ENCODE measurements around the gene IMMP2L. TPM values are rescaled to one million over a fixed set of nuclear protein-coding genes. Genes with fewer than 3 reads are reported as not detected.

IMMP2L gene
- total RNA-seq, 1 donor, result 19.9 TPM

GRCh38 chr7:110854166-110854565 is 708.1 kb downstream of the IMMP2L start:
- H4K20me1 ChIP-seq (ENCODE audit: insufficient read depth, low read length), result no peaks in the 10 kb centered on the region
- no peak overlapping the region for H3K27ac ChIP-seq (ENCODE audit: low read depth, low read length)
- no peaks in the 10 kb centered on the region for H3K27me3 ChIP-seq (ENCODE audit: insufficient read depth, low read length)
- TF ChIP-seq CTCF (IDR thresholded peaks at IDR 0.05; ENCODE audit: extremely low read depth, low read depth, low read length), result no peak
- no peak for DNase-seq (ENCODE audit: insufficient read length, low spot score, missing footprints)
- no peaks in the 10 kb centered on the region for H3K4me1 ChIP-seq (ENCODE audit: insufficient read depth, low read length)
- H3K9me3 ChIP-seq (ENCODE audit: low read depth, low read length), result no peaks in the 10 kb centered on the region
- H3K4me3 ChIP-seq (ENCODE audit: insufficient read depth, low read length), result no peak overlapping the region
- no peaks in the 10 kb centered on the region for H3K79me2 ChIP-seq (ENCODE audit: insufficient read depth, low read length)
- H2AFZ ChIP-seq (ENCODE audit: low read length), result no peak overlapping the region
- H3K4me2 ChIP-seq (ENCODE audit: insufficient read depth, low read length), result no peak overlapping the region
- H3K36me3 ChIP-seq (ENCODE audit: insufficient read depth, low read length), result no peaks in the 10 kb centered on the region

GRCh38 chr7:110853263-110853662 is 709.0 kb downstream of the IMMP2L start:
- H3K79me2 ChIP-seq (ENCODE audit: insufficient read depth, low read length), result no peaks in the 10 kb centered on the region
- H3K36me3 ChIP-seq (ENCODE audit: insufficient read depth, low read length), result no peaks in the 10 kb centered on the region
- H3K27ac ChIP-seq (ENCODE audit: low read depth, low read length), result no peak overlapping the region
- TF ChIP-seq CTCF (IDR thresholded peaks at IDR 0.05; ENCODE audit: extremely low read depth, low read depth, low read length), result no peak
- no peak overlapping the region for H2AFZ ChIP-seq (ENCODE audit: low read length)
- H3K4me1 ChIP-seq (ENCODE audit: insufficient read depth, low read length), result no peaks in the 10 kb centered on the region
- no peaks in the 10 kb centered on the region for H4K20me1 ChIP-seq (ENCODE audit: insufficient read depth, low read length)
- no peak overlapping the region for H3K4me2 ChIP-seq (ENCODE audit: insufficient read depth, low read length)
- H3K27me3 ChIP-seq (ENCODE audit: insufficient read depth, low read length), result no peaks in the 10 kb centered on the region
- no peaks in the 10 kb centered on the region for H3K9me3 ChIP-seq (ENCODE audit: low read depth, low read length)
- no peak for DNase-seq (ENCODE audit: insufficient read length, low spot score, missing footprints)
- no peak overlapping the region for H3K4me3 ChIP-seq (ENCODE audit: insufficient read depth, low read length)

GRCh38 chr7:110852156-110852940 is 709.9 kb downstream of the IMMP2L start:
- Histone ChIP-seq H3K9me3 (ENCODE audit: low read depth, low read length) (no peaks in the 10 kb centered on the region), H3K27ac (ENCODE audit: low read depth, low read length) (no peak overlapping the region), H3K4me2 (ENCODE audit: insufficient read depth, low read length) (no peak overlapping the region), H3K4me1 (ENCODE audit: insufficient read depth, low read length) (no peaks in the 10 kb centered on the region), H3K79me2 (ENCODE audit: insufficient read depth, low read length) (no peaks in the 10 kb centered on the region), H3K36me3 (ENCODE audit: insufficient read depth, low read length) (no peaks in the 10 kb centered on the region), H2AFZ (ENCODE audit: low read length) (no peak overlapping the region), H3K4me3 (ENCODE audit: insufficient read depth, low read length) (no peak overlapping the region), H4K20me1 (ENCODE audit: insufficient read depth, low read length) (no peaks in the 10 kb centered on the region), H3K27me3 (ENCODE audit: insufficient read depth, low read length) (no peaks in the 10 kb centered on the region)
- no peak for TF ChIP-seq CTCF (IDR thresholded peaks at IDR 0.05; ENCODE audit: extremely low read depth, low read depth, low read length)
- DNase-seq (ENCODE audit: insufficient read length, low spot score, missing footprints), result peak; percentile 3

- no peak for DNase-seq (ENCODE audit: insufficient read length, low spot score, missing footprints)
- no peaks in the 10 kb centered on the region for H3K79me2 ChIP-seq (ENCODE audit: insufficient read depth, low read length)
- H3K9me3 ChIP-seq (ENCODE audit: low read depth, low read length), result no peaks in the 10 kb centered on the region
- H3K4me1 ChIP-seq (ENCODE audit: insufficient read depth, low read length), result no peaks in the 10 kb centered on the region
- no peak overlapping the region for H3K4me3 ChIP-seq (ENCODE audit: insufficient read depth, low read length)
- no peak overlapping the region for H3K4me2 ChIP-seq (ENCODE audit: insufficient read depth, low read length)
- H3K36me3 ChIP-seq (ENCODE audit: insufficient read depth, low read length), result no peaks in the 10 kb centered on the region
- no peaks in the 10 kb centered on the region for H4K20me1 ChIP-seq (ENCODE audit: insufficient read depth, low read length)
- H3K27ac ChIP-seq (ENCODE audit: low read depth, low read length), result no peak overlapping the region
- no peaks in the 10 kb centered on the region for H3K27me3 ChIP-seq (ENCODE audit: insufficient read depth, low read length)
- no peak for TF ChIP-seq CTCF (IDR thresholded peaks at IDR 0.05; ENCODE audit: extremely low read depth, low read depth, low read length)
- H2AFZ ChIP-seq (ENCODE audit: low read length), result no peak overlapping the region
Observed at GRCh38 chr7:110850224-110850623, 712.1 kb downstream of the IMMP2L start.

Measured in osteoblast (primary cell).